NCI-H748 (cell line): ENCODE results near the gene ZNF33A.
"Not testable (repeated sequence)": the region's sequence is repeated elsewhere in the genome, so short reads cannot be mapped to it uniquely, and the experiment has no call there.

Experiments used
- DNase-seq: peaks from one replicate; lab custom pipeline; 2025; ENCODE audit not compliant: unreplicated experiment; lab: John Stamatoyannopoulos, UW

Gene ZNF33A

DNA sequence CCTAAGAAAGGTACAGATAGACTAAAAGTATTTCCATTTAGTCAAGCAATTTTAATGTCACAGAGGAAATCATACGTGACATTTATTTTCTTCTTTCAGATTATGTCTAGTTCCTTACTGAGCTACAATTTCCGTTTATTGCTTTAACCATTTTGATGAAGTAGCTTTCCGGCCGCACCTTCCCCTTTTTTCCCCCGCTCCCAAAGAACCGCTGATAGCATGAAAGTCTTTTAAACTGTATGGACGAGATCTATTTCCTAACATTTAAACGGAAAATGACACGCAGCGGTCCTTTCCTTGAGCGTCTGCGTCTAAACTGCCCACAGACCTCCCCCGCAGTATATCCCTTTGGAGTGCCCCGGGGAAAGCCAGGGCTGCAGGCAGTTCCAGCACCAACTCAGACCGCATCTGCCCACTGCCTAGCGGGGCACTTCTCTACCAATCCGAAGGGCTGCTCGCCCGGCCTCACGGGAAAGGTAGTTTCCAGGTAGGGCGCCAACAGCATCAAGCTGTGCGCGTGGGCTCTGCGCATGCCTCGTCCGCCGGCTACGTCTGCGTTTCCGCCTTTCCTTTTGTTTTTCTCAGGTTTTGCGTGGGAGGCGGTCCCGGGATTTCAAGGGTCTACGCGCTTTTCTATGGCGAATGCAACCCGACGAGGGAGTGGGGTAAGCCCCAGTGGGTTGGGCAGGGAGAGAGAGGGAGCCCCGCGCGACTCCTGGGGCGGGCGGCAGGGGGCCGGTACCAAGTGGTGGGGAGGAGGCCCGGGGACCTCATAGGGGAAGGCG is at the start of gene ZNF33A:
ZNF33A (plus strand) TSS at position 557 of the 785 bp plus-strand sequence. CDS start 1,667 bp downstream, outside the sequence.
- peak; percentile 95 for DNase-seq

DNA sequence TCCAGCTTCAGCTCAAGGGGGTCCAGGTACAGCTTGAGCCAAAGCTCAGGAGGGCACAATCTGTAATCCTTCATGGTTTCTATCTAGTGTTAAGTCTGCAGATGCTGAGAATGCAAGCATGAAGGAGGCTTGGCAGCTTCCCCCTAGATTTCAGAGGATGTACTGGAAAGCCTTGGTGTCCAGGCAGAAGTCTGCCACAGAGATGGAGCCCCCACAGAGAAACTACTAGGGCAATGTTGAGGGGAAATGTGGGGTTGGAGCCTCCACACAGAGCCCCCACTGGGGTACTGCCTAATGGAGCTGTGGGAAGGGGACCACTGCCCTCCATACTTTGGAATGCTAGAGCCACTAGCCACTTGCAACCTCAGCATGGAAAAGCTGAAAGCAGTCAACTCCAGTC is 45.5 kb upstream of the ZNF33A start:
- DNase-seq, result no peak

- no peak for DNase-seq
Measured at GRCh38 chr10:37972396-37972795, 38.1 kb upstream of the ZNF33A start.

- DNase-seq, result peak; percentile 26
Measured at GRCh38 chr10:37975401-37975991, 35.0 kb upstream of the ZNF33A start.

DNA sequence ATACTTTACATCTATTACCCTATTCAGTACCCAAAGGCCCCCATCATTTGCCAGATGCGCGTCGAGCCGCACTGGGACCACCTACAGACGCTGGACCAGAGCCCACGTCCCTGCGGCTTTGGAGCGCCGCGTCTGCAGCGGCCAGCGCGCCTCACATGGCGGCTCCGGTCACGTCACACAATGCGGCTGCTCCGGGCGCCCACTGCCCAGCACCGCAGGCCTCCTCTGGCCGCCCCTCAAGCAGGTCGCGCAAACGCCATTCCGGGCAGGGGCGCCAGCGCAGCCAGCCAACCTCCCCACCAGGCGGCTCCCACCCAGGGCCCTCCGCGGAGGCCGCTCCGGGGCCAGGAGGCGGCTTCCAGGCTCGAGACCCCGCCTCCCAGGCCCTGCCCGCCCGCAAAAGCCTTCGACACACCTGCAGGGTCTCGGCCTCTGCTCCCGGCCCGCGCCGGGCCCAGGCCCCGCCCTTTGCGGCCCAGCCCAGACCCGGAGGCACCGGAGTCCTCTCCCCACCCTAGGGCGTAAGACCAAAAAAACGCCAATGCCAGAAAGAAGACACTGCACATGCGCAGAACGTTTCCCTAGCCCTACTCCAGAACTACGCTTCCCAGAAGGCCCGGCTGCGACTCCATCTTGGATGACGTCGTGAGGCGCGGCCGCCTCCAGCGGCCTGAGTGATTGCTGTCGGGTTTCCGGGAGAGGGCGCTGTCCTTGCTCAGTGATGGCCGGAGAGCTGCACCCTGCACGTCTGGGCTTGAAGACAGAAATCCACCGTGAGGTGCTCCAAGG is 34.2 kb upstream of the ZNF33A start, which contains the start of gene ZNF25:
ZNF25 (minus strand) TSS at position 557 of the 789 bp plus-strand sequence. CDS start 4,925 bp downstream, outside the sequence.
- DNase-seq, result peak; percentile 98

DNA sequence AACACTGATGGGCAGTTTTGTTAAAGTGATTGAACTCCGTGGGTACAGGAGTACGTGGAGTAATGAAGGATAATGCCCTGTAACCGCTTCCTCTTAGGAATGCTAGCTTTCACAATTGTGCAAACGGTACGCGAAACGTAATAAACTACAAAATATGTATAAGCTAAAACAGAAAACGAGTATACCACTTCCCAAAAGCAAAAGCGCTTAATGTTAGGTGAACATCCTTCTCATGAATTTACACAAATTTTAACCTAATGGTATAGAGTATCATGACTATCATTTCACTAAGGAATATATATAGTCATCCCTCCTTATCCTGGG is 33.6 kb upstream of the ZNF33A start:
- no peak for DNase-seq

DNA sequence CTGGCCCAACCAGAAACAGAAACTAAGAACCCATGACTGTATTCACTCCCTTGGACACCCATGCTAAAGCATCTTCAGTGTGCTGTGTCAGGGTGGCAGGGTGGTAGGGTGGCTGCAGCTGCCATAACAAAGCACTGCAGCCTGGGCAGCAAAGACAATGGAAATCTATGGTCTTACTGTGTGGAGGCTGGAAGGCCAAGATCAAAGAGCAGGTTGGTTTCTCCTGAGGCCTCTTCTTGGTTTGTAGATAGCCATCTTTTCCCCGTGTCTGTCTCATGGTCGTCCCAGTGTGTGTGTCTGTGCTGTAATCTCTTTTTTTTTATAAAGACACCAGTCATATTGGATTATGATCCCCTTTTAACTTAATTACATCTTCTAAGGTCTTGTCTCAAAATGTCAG is 18.8 kb upstream of the ZNF33A start:
- DNase-seq, result no peak

GRCh38 chr10:37992083-37992482 is 18.4 kb upstream of the ZNF33A start:
- DNase-seq, result no peak

- DNase-seq, result not testable (repeated sequence)
Measured at GRCh38 chr10:37998920-37999319, 11.6 kb upstream of the ZNF33A start.

DNA sequence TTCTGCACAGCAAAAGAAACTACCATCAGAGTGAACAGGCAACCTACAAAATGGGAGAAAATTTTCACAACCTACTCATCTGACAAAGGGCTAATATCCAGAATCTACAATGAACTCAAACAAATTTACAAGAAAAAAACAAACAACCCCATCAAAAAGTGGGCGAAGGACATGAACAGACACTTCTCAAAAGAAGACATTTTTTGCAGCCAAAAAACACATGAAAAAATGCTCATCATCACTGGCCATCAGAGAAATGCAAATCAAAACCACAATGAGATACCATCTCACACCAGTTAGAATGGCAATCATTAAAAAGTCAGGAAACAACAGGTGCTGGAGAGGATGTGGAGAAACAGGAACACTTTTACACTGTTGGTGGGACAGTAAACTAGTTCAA is 10.0 kb upstream of the ZNF33A start:
- not testable (repeated sequence) for DNase-seq

GRCh38 chr10:38003026-38003425 is 7.4 kb upstream of the ZNF33A start:
- no peak for DNase-seq

DNA sequence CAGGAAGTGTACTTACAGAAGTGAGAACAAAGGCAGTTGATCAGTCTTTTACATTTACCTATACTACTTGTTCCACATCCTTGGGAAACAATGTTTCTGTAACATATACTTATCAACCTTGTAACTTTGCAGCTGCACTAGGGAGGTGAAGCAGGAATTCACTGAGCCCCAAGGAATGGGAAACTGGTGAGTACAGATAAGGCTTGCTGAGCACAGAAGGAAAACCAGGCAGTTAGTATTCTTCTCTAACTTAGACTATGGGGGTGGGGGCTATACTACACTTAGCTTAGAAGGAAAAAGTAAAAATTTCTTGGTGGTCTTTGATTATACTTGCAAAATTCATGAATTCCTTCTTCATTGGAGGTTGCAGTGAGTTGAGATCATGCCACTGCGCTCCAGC is 6.9 kb upstream of the ZNF33A start:
- no peak for DNase-seq

- no peak for DNase-seq
Measured at GRCh38 chr10:38007551-38007950, 2.9 kb upstream of the ZNF33A start.

DNA sequence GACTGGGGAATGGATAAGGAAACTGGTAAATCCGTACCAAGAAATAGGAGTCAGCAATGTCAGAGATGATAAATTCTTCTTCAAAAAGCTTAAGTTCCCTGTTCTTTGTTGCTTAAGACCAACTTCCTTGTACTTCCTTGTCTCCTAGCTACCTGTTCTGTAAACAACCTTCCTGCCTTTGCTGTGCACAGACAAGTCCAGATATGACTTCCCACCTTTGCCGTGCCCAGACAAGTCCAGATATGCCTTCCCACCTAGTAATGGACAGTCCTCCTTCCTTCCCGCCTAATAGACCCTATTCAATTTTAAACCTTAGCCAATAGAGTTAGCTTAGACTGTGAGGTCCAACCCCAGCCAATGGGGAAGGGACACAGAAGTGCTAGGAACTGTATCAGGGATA is 2.5 kb upstream of the ZNF33A start:
- DNase-seq, result no peak

GRCh38 chr10:38016354-38016753 is 5.9 kb downstream of the ZNF33A start:
- no peak for DNase-seq

GRCh38 chr10:38019124-38019523 is 8.6 kb downstream of the ZNF33A start:
- DNase-seq, result not testable (repeated sequence)

DNA sequence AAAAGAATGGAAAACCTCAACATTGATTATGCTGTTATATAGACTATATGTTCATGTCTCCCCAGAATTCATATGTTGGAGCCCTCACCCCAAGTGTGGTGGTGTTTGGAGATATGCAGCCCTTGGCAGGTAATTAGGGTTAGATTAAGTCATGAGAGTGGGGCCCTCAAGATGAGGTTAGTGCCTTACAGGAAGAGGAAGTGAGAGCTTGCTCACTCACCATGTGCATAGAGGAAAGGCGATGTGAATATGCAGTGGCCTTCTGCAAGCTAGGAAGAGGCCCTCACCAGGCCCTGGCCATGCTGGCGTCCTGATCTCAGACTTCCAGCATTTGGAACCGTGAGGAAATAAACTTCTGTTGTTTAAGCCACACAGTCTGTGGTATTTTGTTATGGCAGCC is 14.8 kb downstream of the ZNF33A start:
- no peak for DNase-seq

GRCh38 chr10:38027986-38028385 is 17.5 kb downstream of the ZNF33A start:
- DNase-seq, result no peak

DNA sequence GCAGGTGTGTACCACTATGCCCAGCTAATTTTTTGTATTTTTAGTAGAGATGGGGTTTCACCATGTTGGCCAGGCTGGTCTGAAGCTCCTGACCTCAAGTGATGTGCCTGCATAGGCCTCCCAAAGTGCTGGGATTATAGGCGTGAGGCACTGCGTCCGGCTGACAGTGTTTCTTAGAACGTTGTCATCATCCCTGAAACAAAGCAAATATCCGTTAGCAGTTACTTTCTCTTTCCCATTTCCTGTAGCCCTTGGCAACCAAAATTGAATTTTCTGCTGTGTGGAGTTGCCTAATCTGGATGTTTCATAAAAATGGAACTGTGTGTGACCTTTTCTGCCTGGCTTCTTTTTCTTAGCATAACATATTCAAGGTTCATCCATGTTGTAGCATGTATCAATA is 22.4 kb downstream of the ZNF33A start:
- DNase-seq, result no peak

DNA sequence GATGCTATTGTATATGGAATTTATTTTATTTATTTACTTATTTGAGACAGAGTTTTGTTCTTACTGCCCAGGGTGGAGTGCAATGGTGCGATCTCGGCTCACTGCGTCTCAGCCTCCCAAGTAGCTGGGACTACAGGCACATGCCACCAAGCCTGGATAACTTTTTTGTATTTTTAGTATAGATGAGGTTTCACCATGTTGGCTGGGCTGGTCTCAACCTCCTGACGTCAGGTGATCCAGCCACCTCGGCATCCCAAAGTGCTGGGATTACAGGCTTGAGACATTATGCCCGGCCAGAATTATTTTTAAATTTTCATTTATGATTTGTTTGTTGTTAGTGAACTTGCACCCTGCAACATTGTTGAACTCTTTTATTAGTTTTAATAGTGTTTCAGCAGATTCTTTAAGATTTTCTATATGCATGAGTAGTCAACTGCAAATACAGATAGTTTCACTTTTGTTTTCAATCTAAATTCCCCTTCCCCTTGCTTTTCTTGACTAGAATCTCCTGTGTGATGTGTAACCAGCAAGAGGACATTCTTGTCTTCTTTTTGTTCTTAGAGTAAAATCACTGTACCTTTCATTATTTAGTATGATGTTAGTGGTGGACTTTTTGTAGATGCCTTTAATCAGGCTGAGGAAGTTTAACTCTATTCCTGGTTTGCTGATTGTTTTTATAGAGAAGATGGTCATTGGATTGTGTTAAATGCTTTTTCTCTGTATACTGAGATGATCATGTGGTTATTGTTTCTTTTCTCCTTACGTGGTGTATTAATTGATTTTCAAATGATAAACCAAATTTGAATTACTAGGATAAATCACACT is 27.8 kb downstream of the ZNF33A start:
- no peak for DNase-seq

GRCh38 chr10:38038932-38039245 is 28.4 kb downstream of the ZNF33A start:
- DNase-seq, result no peak
